Smooth muscle cell (in vitro differentiated cells): ENCODE data around the gene SMS. TPM values are rescaled to one million over a fixed set of nuclear protein-coding genes. Genes with fewer than 3 reads are reported as not detected.
A peak's percentile ranks its signal among the peaks of the same experiment; 100 is the strongest.

Experiments used
- DNase-seq: peaks from one replicate; lab custom pipeline; 2025; ENCODE audit not compliant: unreplicated experiment; lab: John Stamatoyannopoulos, UW
- H2AFZ ChIP-seq: fragments of 200-600 bp; sonication (generic); 2 replicates; pipeline ENCODE4 v1.6.0; 2016; ENCODE audit warnings: antibody characterized with exemption, low read depth, mild to moderate bottlenecking
- H3F3A ChIP-seq: fragments of 200-600 bp; sonication (generic); 2 replicates; pipeline ENCODE4 v1.6.0; 2017; ENCODE audit warnings: antibody characterized with exemption, low read depth
- H3K27ac ChIP-seq: fragments of 200-600 bp; sonication (generic); 2 replicates; pipeline ENCODE4 v1.5.1; 2016; ENCODE audit warnings: low read depth, mild to moderate bottlenecking
- H3K27me3 ChIP-seq: fragments of 200-600 bp; sonication (generic); 2 replicates; pipeline ENCODE4 v1.6.1; 2016; ENCODE audit warnings: low read depth, mild to moderate bottlenecking
- H3K36me3 ChIP-seq: fragments of 200-600 bp; sonication (generic); 2 replicates; pipeline ENCODE4 v1.5.1; 2016; ENCODE audit warnings: low read depth
- H3K4me1 ChIP-seq: fragments of 200-600 bp; sonication (generic); 2 replicates; pipeline ENCODE4 v1.5.1; 2016; ENCODE audit warnings: low read depth
- H3K4me2 ChIP-seq: fragments of 200-600 bp; sonication (generic); 2 replicates; pipeline ENCODE4 v1.6.0; 2016; ENCODE audit warnings: mild to moderate bottlenecking
- H3K4me3 ChIP-seq: fragments of 200-600 bp; sonication (generic); 2 replicates; pipeline ENCODE4 v1.5.1; 2016; ENCODE audit warnings: mild to moderate bottlenecking
- H3K79me2 ChIP-seq: fragments of 200-600 bp; sonication (generic); 2 replicates; pipeline ENCODE4 v1.6.0; 2016; ENCODE audit warnings: low read depth, mild to moderate bottlenecking
- H3K9ac ChIP-seq: fragments of 200-600 bp; sonication (generic); 2 replicates; pipeline ENCODE4 v1.6.0; 2016; ENCODE audit warnings: low read depth
- H3K9me3 ChIP-seq: fragments of 200-600 bp; sonication (generic); replicated peaks from 2 replicates; pipeline ENCODE4 v1.5.1; 2016; ENCODE audit warnings: low read depth
- H4K20me1 ChIP-seq: fragments of 200-600 bp; sonication (generic); 2 replicates; pipeline ENCODE4 v1.6.0; 2016; ENCODE audit warnings: low read depth
- CTCF ChIP-seq: fragments of 200-600 bp; sonication (generic); IDR thresholded peaks from 2 replicates; pipeline ENCODE4 v1.5.1; 2017; ENCODE audit warnings: borderline replicate concordance, mild to moderate bottlenecking, antibody characterized with exemption; ENCODE audit not compliant: insufficient read depth, poor library complexity, severe bottlenecking
- WGBS: methylation state at CpG from one replicate; pipeline ENCODE4 v1.1.7; 2016; ENCODE audit warnings: low lambda C conversion rate; 5-methylcytosine and 5-hydroxymethylcytosine counted together
- polyA plus RNA-seq: library from polyadenylated mRNA; unstranded; fragments of >200 nt; fragmentation: Nextera tagmentation; extraction: Ambion mirVana; gene quantifications from 2 replicates; pipeline ENCODE4 v1.2.1, GENCODE V29; 2016
- total RNA-seq: library from RNA; depleted of rRNA; stranded (reverse); fragments of >200 nt; gene quantifications from 2 replicates; pipeline ENCODE4 v1.2.3, GENCODE V29; 2014

The SMS gene
- total and polyA plus RNA-seq, 2 experiments from 2014 or later = 37.2 to 46.7 TPM

- Histone ChIP-seq H2AFZ (no peak overlapping the region), H3K4me2 (peak overlapping the region; percentile 22), H3F3A (no peaks in the 10 kb centered on the region), H3K27ac (peak overlapping the region; percentile 91), H3K36me3 (no peaks in the 10 kb centered on the region), H3K79me2 (no peaks in the 10 kb centered on the region), H3K27me3 (no peaks in the 10 kb centered on the region), H4K20me1 (no peaks in the 10 kb centered on the region), H3K9me3 (no peaks in the 10 kb centered on the region), H3K9ac (peak overlapping the region; percentile 15), H3K4me1 (no peaks in the 10 kb centered on the region), H3K4me3 (no peak overlapping the region)
- no peak for TF ChIP-seq CTCF
- WGBS = 67% methylated on average over 11 of the region's 11 CpGs
- no peak for DNase-seq
Observed at GRCh38 chrX:21932292-21933002, 8.1 kb upstream of the SMS start.

GRCh38 chrX:21933077-21933476 lies 7.4 kb upstream of the SMS start:
- no peaks in the 10 kb centered on the region for H3F3A ChIP-seq
- H3K4me2 ChIP-seq = no peak overlapping the region
- 70% methylated on average over 7 of the region's 7 CpGs for WGBS
- DNase-seq = no peak
- H3K4me3 ChIP-seq = no peak overlapping the region
- H3K27me3 ChIP-seq = no peaks in the 10 kb centered on the region
- peak overlapping the region; percentile 91 for H3K27ac ChIP-seq
- H3K79me2 ChIP-seq = no peaks in the 10 kb centered on the region
- H3K4me1 ChIP-seq = no peaks in the 10 kb centered on the region
- no peak overlapping the region for H3K9ac ChIP-seq
- H3K9me3 ChIP-seq = no peaks in the 10 kb centered on the region
- H3K36me3 ChIP-seq = no peaks in the 10 kb centered on the region
- TF ChIP-seq CTCF = no peak
- no peaks in the 10 kb centered on the region for H4K20me1 ChIP-seq
- H2AFZ ChIP-seq = no peak overlapping the region

- WGBS = 72% methylated on average over 3 of the region's 3 CpGs
- Histone ChIP-seq H3K4me3 (no peak overlapping the region), H3K4me2 (no peak overlapping the region), H2AFZ (no peak overlapping the region), H3K4me1 (no peaks in the 10 kb centered on the region), H3K9ac (no peak overlapping the region), H3K9me3 (no peaks in the 10 kb centered on the region), H3K79me2 (no peaks in the 10 kb centered on the region), H3K27ac (no peak overlapping the region), H4K20me1 (no peaks in the 10 kb centered on the region), H3F3A (no peaks in the 10 kb centered on the region), H3K36me3 (no peaks in the 10 kb centered on the region), H3K27me3 (no peaks in the 10 kb centered on the region)
- TF ChIP-seq CTCF = no peak
- DNase-seq = no peak
Observed at GRCh38 chrX:21934414-21934813, 6.1 kb upstream of the SMS start.

- Histone ChIP-seq H3K36me3 (no peaks in the 10 kb centered on the region), H4K20me1 (peaks cover 5% of the 10 kb centered on the region), H3K4me1 (no peaks in the 10 kb centered on the region), H3K4me3 (peak overlapping the region; percentile 48), H3K79me2 (peaks cover 3% of the 10 kb centered on the region), H2AFZ (peak overlapping the region; percentile 54), H3K9ac (peak overlapping the region; percentile 29), H3K27ac (peak overlapping the region; percentile 57), H3K27me3 (no peaks in the 10 kb centered on the region), H3F3A (peaks cover 4% of the 10 kb centered on the region), H3K4me2 (peak overlapping the region; percentile 75), H3K9me3 (no peaks in the 10 kb centered on the region)
- no peak for TF ChIP-seq CTCF
- 68% methylated on average over 10 of the region's 10 CpGs for WGBS
- no peak for DNase-seq
Observed at GRCh38 chrX:21939906-21940305, 603 bp upstream of the SMS start.
